ENCODE results near the gene RBM19.

RBM19 gene

DNA sequence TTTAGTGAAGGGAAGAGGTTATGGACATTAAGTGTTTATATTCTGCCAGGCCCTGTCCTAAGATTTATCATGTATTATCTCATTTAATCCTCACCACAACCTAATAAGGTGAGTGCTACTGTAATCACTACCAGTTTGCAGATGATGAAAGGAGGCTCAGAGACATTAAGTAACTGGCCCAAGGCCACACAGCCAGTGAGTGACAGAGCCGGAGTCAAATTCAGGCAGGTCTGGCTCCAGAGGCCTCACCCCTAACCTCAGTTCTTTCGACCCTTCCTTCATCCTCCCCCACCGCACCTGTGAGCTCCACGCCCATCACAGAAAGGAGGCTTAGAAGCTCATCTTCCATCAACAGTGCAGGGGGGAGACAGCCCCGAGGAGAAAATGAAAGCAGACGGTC lies 197.3 kb downstream of the RBM19 start:
- FAIRE-seq, result no peak

DNA sequence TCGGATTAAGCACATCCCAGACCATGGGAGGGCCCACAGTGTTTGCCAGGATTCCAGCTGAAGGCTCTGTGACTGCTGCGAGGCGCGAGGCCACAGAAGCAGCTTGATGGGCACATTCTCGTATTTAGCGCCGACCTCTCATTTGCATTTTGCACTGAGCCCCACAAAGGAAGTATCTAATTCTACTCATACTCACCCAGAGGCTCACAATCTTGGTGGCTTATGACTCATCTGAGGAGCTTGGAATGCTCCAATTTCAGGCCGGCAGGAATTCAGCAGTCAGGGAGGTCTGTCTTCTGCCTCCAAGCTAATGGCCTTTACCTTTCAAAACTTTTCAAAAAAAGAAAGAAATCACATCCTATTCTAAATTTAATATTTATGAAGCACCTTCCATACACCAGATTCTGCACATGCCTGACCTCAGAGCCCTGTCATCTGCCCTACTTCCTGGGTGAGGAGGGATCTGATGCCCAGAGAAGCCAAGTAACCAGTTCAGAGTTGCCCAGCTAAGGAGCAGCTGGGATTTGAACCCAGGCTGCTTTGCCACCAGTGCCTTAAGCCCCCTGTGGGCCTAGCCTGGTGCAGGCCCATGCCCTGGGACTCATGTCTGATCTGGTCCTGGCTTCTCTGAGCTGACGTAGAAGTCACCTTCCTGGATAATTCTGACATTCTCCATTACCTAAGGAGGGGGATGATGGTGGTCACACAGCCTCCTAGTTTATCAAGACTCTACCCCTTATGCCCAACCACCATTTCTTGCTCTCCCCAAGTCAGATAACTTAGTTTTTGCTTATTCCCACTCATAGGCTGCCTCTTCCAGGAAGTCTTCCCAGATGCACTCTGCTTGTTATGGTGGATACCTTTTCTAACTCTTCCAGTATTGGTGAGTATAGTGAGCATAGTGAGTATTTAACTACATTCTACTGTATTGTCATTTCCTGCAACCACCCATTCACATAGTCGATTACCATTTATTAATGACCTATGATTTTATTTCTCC lies 198.9 kb downstream of the RBM19 start:
- no peak for FAIRE-seq

Measured in endometrium (tissue), 2 donors.